GM19043 (cell line): Measurements from ENCODE around the gene GSDME.
A peak's percentile ranks its signal among the peaks of the same experiment; 100 is the strongest.
"Not testable (repeated sequence)": the region's sequence is repeated elsewhere in the genome, so short reads cannot be mapped to it uniquely, and the experiment has no call there.

Experiments used
- ATAC-seq: cut with Tn5 transposase; IDR thresholded peaks from one replicate; pipeline ENCODE4 v1.9.1; 2021; ENCODE audit warnings: low read depth; ENCODE audit not compliant: unreplicated experiment

Gene GSDME

DNA sequence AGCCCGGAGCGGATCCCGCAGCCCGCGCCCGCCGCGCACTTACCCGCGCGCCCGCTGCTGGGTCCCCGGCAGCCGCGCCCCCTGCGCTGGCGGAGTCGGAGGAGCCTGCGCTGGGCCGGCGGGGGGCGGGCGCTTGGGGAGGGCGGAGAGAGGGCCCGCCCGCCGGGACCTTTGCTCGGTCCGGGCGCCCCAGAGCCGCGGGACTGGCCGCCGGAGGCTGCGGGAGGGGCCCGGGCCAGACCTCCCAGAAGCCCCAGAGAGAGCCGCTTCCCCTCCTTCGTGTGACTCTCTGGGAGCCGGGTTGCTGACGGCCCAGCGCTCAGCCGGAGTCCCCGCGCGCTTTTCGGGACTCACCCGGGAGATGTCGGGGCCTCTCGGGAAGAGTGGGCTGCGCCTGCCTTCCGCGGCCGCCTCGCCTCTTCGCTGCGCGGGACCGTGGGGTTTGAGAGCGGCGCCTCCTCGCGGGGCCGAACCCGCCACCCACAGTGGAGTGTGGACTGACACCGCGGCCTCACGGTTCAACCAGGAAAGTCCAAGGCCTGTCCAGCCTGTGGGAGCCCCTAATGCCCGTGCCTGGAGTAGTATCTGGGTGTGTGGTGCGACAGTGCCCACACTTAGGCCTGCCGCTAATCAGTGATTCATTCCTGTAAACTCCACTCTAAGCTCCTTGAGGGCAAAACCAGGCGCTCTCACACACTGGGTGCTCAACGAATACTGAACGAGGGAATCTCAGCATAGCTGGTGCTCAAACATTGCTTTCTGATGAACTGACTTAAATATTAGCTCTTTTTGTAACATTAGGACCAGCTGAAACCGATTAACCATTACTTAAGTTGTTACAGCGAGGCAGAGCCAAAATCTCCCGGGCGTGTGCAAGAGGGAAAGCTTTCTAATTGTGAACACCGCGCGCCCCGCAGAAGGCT is at the start of gene GSDME:
TSS of gene GSDME (minus strand) at position 112 of the 923 bp plus-strand sequence. CDS start 7,690 bp downstream, outside the sequence.
- ATAC-seq, result peak; percentile 42

- ATAC-seq, result no peak
Measured at GRCh38 chr7:24802300-24802699, 45.0 kb upstream of the GSDME start.

GRCh38 chr7:24801883-24802282 is 44.6 kb upstream of the GSDME start:
- ATAC-seq, result no peak

- no peak for ATAC-seq
Measured at GRCh38 chr7:24800667-24801066, 43.4 kb upstream of the GSDME start.

GRCh38 chr7:24800073-24800472 is 42.8 kb upstream of the GSDME start:
- ATAC-seq, result no peak

DNA sequence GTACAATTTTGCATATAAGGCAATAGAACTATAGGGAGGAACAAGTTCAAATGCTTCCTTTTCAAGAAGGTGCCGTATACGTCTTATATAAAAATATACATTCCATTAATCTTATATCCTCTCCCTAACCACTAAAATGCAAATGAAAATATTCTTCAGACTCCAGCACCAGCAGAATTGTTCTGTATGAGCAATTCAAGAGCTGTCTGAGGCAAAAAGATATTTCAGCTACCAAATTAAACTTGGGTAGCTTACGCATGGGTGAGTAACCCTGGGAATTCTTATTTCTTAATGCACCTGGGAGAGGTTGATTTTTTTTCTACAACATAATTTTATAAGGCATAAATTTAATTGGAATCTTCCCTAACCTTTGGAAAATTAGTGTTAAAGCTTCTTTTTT is 42.2 kb upstream of the GSDME start:
- ATAC-seq, result no peak

- no peak for ATAC-seq
Measured at GRCh38 chr7:24798261-24798660, 41.0 kb upstream of the GSDME start.

- no peak for ATAC-seq
Measured at GRCh38 chr7:24797270-24797669, 40.0 kb upstream of the GSDME start.

GRCh38 chr7:24795407-24795767 is 38.1 kb upstream of the GSDME start:
- ATAC-seq, result no peak

- not testable (repeated sequence) for ATAC-seq
Measured at GRCh38 chr7:24794751-24795406, 37.6 kb upstream of the GSDME start.

GRCh38 chr7:24793982-24794648 is 36.9 kb upstream of the GSDME start:
- ATAC-seq, result no peak

- ATAC-seq, result no peak
Measured at GRCh38 chr7:24788961-24789576, 31.8 kb upstream of the GSDME start.

DNA sequence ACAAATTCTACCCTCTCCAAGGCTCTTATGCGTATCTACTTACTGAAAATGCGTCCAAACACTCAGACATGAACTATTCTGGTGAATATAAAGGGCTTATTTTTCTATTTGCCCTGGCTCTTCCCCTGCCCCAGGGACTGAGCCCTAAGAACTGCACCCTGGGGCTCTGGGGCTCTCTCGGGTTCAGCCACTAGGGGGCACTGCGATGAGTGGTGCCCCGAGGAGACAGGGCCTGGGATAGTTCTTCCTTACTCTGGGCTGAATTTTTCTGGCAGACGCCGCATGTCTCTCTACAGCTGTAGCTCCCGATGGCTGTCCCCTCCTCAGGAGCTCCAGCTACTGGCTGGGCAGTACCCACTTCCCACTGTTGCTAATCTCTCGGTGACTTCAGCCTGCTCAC is 30.8 kb upstream of the GSDME start:
- no peak for ATAC-seq

GRCh38 chr7:24786941-24787340 is 29.7 kb upstream of the GSDME start:
- no peak for ATAC-seq

DNA sequence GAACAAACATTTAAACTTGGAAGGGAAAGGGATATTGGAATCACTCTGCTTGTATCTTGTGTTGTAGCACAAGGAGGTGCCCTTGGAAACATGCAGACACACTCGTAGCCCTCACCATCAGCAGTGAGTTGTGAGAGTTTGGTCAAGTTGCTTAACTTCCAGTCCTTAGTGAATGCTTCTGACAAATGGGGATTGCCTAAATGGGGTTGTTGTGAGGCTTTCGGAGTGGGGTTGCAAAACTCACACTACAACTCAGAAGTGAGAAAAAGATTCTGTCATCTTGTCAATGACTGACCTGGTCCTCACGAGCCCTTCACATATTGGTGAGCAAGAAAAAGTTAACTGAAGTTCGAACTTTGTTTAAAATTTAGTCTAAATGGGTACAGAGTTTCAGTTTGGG is 29.0 kb upstream of the GSDME start:
- ATAC-seq, result no peak

DNA sequence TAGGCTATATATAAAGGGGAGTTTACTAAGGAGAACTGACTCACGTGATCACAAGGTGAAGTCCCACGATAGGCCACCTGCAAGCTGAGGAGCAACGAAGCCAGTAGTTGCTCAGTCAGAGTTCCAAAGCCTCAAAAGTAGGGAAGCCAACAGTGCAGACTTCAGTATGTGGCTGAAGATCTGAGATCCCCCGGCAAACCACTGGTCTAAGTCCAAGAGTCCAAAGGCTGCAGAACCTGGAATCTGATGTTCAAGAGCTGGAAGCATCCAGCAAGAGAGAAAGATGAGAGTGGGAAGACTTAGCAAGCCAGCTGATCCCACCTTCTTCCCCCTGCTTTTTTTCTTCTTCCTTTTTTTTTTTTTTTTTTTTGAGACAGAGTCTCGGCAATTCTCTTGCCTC is 27.0 kb upstream of the GSDME start:
- ATAC-seq, result no peak

DNA sequence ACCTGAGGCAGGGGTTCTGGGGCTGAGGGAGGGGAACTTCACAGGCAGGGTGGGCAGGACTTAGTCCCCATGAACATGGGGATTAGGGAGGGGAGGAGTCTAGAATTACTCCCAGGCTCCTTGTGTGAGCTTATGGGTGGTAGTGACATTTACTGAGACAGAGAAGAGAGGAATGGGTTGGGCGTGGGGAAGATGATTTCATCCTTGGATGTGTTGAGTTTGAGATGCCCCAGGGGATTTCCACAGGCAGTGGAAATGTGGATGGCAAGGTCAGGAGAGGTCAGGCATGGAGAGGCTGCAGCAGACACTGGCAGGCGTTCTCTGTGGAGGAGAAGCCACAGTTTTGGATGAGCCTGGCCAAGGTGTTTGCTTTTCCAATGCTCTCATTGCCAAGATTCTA is 26.4 kb upstream of the GSDME start:
- ATAC-seq, result no peak

DNA sequence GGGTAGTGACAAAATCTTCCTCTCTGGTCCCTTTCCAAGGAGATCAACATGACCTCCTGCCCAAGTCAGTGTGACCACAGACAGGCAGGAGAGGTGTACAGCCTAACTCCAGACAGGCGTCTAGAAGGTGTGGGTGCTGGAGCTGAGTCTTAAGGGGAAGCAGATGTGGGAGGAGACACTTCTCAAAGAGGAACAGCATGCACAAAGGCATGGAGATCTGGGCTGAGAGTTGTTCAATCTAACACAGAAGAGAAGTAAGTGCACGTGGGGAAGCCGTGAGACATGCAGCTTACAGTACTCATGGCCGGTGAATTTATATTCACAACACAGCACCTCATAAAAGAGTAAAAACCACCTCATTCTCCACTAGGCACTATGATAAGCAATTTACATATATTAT is 23.8 kb upstream of the GSDME start:
- no peak for ATAC-seq

GRCh38 chr7:24779283-24779655 is 22.0 kb upstream of the GSDME start:
- ATAC-seq, result no peak

- ATAC-seq, result peak; percentile 57
Measured at GRCh38 chr7:24778543-24779282, 21.4 kb upstream of the GSDME start.
